ENCODE measurements around the gene NOD1.

NOD1 gene

DNA sequence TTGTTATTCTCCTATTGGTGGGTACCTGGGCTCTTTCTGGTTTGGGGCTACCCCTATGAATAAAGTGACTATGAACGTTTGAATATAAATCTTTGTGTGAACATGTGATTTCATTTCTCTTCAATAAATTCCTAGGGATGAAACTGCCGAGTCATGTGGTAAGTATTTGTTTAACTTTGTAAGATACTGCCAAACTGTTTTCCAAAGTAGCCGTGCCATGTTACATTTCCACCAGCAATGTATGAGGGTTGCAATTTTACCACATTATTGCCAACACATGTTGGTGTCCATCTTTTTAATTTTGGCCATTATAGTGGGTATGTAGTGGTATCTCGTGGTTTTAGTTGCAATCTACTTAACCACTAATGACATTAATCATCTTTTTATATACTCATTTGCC, 99.5 kb downstream of the NOD1 start:
- H3K36me3 ChIP-seq (ENCODE audit: insufficient read depth): no peaks in the 10 kb centered on the region
- no peak overlapping the region for H3K4me3 ChIP-seq (IDR thresholded peaks at IDR 0.05; ENCODE audit: insufficient read depth, low read depth, low read length)
- H3K79me2 ChIP-seq (ENCODE audit: insufficient read depth, low read depth): no peaks in the 10 kb centered on the region
- no peaks in the 10 kb centered on the region for H3K27me3 ChIP-seq (ENCODE audit: insufficient read depth, low read depth)
- H4K20me1 ChIP-seq (ENCODE audit: insufficient read depth): no peaks in the 10 kb centered on the region
- H3K4me1 ChIP-seq (ENCODE audit: low read depth, poor library complexity, severe bottlenecking): no peaks in the 10 kb centered on the region
- no peak overlapping the region for H3K9ac ChIP-seq
- no peak overlapping the region for H3K27ac ChIP-seq
- H3K4me2 ChIP-seq: no peak overlapping the region
- H2AFZ ChIP-seq (ENCODE audit: low read depth): no peak overlapping the region
- TF ChIP-seq, protein P1, sequence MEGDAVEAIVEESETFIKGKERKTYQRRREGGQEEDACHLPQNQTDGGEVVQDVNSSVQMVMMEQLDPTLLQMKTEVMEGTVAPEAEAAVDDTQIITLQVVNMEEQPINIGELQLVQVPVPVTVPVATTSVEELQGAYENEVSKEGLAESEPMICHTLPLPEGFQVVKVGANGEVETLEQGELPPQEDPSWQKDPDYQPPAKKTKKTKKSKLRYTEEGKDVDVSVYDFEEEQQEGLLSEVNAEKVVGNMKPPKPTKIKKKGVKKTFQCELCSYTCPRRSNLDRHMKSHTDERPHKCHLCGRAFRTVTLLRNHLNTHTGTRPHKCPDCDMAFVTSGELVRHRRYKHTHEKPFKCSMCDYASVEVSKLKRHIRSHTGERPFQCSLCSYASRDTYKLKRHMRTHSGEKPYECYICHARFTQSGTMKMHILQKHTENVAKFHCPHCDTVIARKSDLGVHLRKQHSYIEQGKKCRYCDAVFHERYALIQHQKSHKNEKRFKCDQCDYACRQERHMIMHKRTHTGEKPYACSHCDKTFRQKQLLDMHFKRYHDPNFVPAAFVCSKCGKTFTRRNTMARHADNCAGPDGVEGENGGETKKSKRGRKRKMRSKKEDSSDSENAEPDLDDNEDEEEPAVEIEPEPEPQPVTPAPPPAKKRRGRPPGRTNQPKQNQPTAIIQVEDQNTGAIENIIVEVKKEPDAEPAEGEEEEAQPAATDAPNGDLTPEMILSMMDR (conservative IDR thresholded peaks at IDR 0.05; ENCODE audit: low read depth, low read length): no peak

DNA sequence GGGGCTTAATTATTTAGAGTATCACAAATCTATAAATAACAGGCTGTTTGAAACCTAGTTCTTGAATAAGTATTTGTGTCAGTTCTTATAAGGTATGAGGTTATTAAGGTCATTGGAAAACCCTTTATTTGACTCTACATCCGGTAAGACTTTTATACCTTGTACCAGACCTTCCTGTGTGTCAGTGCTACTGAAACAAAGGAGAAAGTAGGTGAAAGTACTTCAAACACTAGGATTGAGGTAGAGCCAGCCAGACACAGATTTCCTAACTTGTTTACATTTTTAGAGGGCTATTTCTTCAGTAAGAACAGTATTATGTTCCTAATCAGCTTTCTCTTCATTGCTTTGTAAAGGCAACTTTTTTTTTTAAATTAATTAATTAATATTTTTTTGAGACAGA, 100.3 kb downstream of the NOD1 start:
- Histone ChIP-seq H2AFZ (ENCODE audit: low read depth) (no peak overlapping the region), H3K79me2 (ENCODE audit: insufficient read depth, low read depth) (no peaks in the 10 kb centered on the region), H3K9ac (no peak overlapping the region), H4K20me1 (ENCODE audit: insufficient read depth) (no peaks in the 10 kb centered on the region), H3K36me3 (ENCODE audit: insufficient read depth) (no peaks in the 10 kb centered on the region), H3K4me2 (no peak overlapping the region), H3K27me3 (ENCODE audit: insufficient read depth, low read depth) (no peaks in the 10 kb centered on the region), H3K27ac (no peak overlapping the region), H3K4me3 (IDR thresholded peaks at IDR 0.05; ENCODE audit: insufficient read depth, low read depth, low read length) (no peak overlapping the region), H3K4me1 (ENCODE audit: low read depth, poor library complexity, severe bottlenecking) (no peaks in the 10 kb centered on the region)
- TF ChIP-seq, protein P1 (conservative IDR thresholded peaks at IDR 0.05; ENCODE audit: low read depth, low read length): no peak
